Epithelial cell of proximal tubule (primary cell): ENCODE data around the gene CCDC192. TPM values are rescaled to one million over a fixed set of nuclear protein-coding genes. Genes with fewer than 3 reads are reported as not detected.

ENCODE experiments used
- DNase-seq: peaks from one replicate; pipeline ENCODE4 v3.0.0-alpha.2; 2011; ENCODE audit warnings: low read depth
- H3K4me3 ChIP-seq: 2 replicates; pipeline ENCODE4 v1.5.1; 2011; ENCODE audit warnings: low read depth, mild to moderate bottlenecking, low read length
- total RNA-seq: library from RNA; depleted of rRNA; stranded (reverse); fragments of >200 nt; gene quantifications from 2 replicates; pipeline ENCODE4 v1.2.3, GENCODE V29; 2015
- TF ChIP-seq, protein P1 (sequence below): conservative IDR thresholded peaks from 2 replicates; pipeline ENCODE4 v1.5.1; 2012; ENCODE audit warnings: low read depth, mild to moderate bottlenecking, low read length

CCDC192 gene
- total RNA-seq, 1 donor from 2014 or later: not detected

DNA sequence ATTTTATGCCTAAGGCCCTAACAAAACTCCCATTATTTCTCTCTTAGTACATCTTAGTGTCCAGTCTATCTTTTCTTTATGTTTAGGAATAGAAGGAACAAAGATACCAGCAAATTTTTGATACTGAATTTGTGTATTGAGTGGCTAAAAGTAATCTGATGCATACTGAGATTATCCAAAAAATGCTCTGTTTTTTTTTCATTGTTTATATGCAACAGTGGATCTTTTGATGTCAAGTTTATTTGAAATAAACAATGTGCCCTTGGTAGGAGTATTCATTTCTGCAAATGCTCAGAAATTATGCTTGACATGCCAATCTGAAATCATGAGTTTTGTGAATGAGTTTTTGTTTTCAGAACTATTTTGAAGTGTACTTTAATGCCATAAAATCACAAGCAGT lies 58.7 kb downstream of the CCDC192 start:
- TF ChIP-seq, protein P1, sequence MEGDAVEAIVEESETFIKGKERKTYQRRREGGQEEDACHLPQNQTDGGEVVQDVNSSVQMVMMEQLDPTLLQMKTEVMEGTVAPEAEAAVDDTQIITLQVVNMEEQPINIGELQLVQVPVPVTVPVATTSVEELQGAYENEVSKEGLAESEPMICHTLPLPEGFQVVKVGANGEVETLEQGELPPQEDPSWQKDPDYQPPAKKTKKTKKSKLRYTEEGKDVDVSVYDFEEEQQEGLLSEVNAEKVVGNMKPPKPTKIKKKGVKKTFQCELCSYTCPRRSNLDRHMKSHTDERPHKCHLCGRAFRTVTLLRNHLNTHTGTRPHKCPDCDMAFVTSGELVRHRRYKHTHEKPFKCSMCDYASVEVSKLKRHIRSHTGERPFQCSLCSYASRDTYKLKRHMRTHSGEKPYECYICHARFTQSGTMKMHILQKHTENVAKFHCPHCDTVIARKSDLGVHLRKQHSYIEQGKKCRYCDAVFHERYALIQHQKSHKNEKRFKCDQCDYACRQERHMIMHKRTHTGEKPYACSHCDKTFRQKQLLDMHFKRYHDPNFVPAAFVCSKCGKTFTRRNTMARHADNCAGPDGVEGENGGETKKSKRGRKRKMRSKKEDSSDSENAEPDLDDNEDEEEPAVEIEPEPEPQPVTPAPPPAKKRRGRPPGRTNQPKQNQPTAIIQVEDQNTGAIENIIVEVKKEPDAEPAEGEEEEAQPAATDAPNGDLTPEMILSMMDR: no peak
- no peak for DNase-seq
- H3K4me3 ChIP-seq: no peak overlapping the region

DNA sequence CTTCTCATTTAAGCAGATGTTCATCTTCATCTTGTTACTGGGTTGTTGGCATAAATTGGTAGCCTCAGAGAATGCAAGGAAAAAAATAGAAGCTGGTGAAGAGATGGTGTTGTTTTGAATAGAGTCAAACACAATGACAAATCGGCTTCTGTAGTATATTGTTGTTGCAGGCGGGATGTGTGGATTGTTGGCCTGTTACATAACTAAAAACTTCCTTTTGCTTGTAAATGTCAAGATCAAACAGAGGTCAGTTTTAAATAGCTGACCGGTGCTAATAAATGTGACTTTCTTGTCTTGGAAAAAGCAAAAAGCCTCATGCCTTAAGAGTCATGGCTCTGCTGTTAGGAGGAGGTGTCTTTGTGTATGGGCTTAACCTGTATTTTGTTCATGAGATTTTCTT lies 59.2 kb downstream of the CCDC192 start:
- TF ChIP-seq, protein P1: no peak
- DNase-seq: no peak
- no peak overlapping the region for H3K4me3 ChIP-seq

DNA sequence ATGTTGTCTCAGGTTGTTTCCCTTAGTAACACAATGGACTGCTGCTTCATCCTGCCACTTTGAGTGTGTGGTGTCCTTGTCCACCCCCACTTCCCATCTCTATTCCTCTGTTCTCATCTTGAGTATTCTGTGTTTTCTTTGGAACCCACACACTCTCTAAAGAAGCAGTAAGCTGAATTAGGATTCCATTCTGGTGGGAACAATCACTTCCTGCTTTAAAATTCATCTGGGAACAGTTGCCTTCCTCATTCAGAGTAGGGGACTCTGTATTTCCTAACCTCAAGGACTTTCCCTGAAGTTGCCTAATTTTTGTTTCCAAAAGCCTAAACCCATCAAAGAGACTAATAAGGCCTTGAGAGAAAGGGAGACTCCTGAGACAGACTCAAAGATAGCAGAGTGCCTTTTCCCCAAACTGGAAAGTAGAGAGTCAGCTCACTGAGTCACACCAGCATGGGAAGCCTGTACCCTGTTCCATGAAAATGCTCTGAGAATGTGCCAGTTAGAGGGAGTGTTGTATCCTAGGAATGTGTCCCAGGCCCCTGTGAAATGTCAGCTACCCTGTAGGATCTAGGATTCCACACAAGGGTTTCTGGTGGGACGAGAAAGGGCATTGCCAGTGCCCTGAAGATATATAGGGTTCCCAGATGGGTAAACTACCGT lies 63.6 kb downstream of the CCDC192 start:
- TF ChIP-seq, protein P1: no peak
- no peak overlapping the region for H3K4me3 ChIP-seq
- DNase-seq: no peak

DNA sequence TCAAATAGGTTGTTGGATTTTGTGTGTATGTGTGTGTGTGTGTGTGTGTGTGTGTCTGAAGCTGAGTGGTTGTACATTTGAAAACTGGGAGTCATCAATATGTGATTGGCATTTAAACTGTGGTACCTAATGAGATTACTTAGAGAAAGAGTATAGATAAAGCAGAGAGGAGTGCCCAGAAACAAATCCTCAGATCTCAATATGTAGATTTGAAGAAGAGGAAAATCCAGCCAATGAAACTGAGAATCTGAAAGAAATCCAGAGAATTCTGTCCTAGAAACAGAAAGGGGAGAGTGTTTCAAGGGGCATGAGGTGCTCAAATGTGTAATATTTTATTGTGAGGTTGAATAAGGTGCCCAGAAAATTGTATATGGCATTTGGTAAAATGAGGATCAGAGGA lies 66.2 kb downstream of the CCDC192 start:
- no peak overlapping the region for H3K4me3 ChIP-seq
- no peak for DNase-seq
- TF ChIP-seq, protein P1: no peak

DNA sequence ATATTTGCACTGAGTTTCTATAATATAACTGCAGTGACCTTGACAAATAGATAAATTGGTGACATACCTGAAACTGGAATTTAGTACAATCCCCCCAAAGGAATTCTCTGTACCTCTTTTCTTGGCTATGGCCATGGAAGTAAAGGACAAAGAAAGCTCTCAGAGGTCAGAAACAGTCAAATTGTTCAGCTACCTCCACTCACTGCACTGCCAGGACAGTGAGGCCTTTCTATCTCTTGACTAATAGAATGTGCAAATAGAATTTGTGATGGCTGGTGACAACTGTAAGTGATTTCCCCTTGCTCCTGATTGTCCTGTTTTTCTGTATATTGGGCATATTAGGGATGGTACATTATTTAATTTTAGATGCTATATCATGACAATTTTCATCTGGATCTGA lies 67.1 kb downstream of the CCDC192 start:
- no peak for DNase-seq
- TF ChIP-seq, protein P1: no peak
- H3K4me3 ChIP-seq: no peak overlapping the region

DNA sequence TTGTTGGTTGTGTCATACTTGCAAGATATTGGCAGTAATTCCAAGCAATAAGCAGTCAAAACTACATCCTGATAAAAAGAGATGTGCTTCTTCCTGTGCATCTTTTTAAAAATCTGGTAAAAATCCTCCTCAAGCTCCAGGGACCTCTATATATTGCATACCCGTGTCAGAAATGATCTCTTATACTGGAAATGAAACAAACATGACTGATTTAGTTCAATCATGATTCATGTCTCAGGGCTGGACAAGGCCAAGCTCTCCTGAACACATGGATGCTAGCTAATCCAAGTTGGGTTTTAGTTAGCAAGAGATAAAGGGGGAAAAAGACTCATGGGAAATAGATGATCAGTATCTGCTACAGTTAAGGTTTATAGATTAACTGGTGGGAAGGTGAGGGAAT lies 69.3 kb downstream of the CCDC192 start:
- TF ChIP-seq, protein P1: no peak
- DNase-seq: no peak
- no peak overlapping the region for H3K4me3 ChIP-seq

DNA sequence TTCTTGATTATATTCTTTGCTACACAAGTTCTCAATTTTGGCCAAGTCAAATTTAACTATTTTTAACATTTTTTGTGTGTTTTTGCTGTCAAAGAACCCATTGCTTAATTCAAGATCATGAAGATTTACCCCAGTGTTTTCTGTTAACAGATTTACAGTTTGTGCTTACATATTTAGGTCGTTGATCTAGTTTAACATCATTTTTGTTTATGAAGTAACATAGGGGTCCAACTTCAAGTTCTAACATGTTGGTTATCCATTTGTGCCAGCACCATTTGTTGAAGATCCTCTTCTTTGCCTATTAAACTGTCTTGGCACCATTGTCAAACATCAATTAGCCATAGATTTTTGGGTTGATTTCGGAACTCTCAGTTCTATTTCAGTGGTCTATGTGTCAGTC lies 71.0 kb downstream of the CCDC192 start:
- TF ChIP-seq, protein P1: no peak
- H3K4me3 ChIP-seq: no peak overlapping the region
- DNase-seq: no peak
